GM18499 (cell line): ENCODE measurements around the gene BCKDHA.
"Not testable (repeated sequence)": the region's sequence is repeated elsewhere in the genome, so short reads cannot be mapped to it uniquely, and the experiment has no call there.

Experiments used
- ATAC-seq: cut with Tn5 transposase; IDR thresholded peaks from one replicate; pipeline ENCODE4 v1.9.1; 2021; ENCODE audit warnings: moderate number of reproducible peaks; ENCODE audit not compliant: insufficient read depth, unreplicated experiment

The BCKDHA gene

GRCh38 chr19:41422955-41423354, 25.3 kb downstream of the BCKDHA start:
- ATAC-seq: no peak

GRCh38 chr19:41424335-41425173, 26.9 kb downstream of the BCKDHA start:
- ATAC-seq: no peak

GRCh38 chr19:41425174-41426115, 27.8 kb downstream of the BCKDHA start:
- no peak for ATAC-seq

GRCh38 chr19:41426116-41426841, 28.7 kb downstream of the BCKDHA start:
- ATAC-seq: no peak

- ATAC-seq: no peak
These were observed 29.5 kb downstream of the BCKDHA start, which contains the start of gene B3GNT8 for GRCh38 chr19:41426952-41427646. B3GNT8 (minus strand) TSS chr19:41427374; CDS start chr19:41426778, 596 bp downstream.

GRCh38 chr19:41427647-41428480, 30.2 kb downstream of the BCKDHA start:
- no peak for ATAC-seq

GRCh38 chr19:41428481-41428859, 30.9 kb downstream of the BCKDHA start:
- ATAC-seq: no peak

- no peak for ATAC-seq
These were observed 33.3 kb downstream of the BCKDHA start for GRCh38 chr19:41430922-41431321.

- ATAC-seq: no peak
These were observed 34.1 kb downstream of the BCKDHA start for GRCh38 chr19:41431426-41432386.

GRCh38 chr19:41433171-41433570, 35.6 kb downstream of the BCKDHA start:
- no peak for ATAC-seq

- ATAC-seq: no peak
These were observed 36.8 kb downstream of the BCKDHA start for GRCh38 chr19:41434450-41434849.

GRCh38 chr19:41435376-41435775, 37.8 kb downstream of the BCKDHA start:
- not testable (repeated sequence) for ATAC-seq

GRCh38 chr19:41435936-41436673, 38.5 kb downstream of the BCKDHA start:
- ATAC-seq: no peak

- no peak for ATAC-seq
These were observed 39.0 kb downstream of the BCKDHA start for GRCh38 chr19:41436674-41436951.

- no peak for ATAC-seq
These were observed 40.4 kb downstream of the BCKDHA start for GRCh38 chr19:41437944-41438574.

- ATAC-seq: peak; percentile 77
These were observed 42.0 kb downstream of the BCKDHA start, which contains the start of gene DMAC2 for GRCh38 chr19:41439441-41440222. DMAC2 (minus strand) TSS chr19:41439912; CDS start chr19:41439899, 13 bp downstream.
